Stimulated activated CD4-positive, alpha-beta T cell treated with anti-CD3 and anti-CD28 coated beads, Interleukin-15, amount 100 ng/mL, for 1 hour (primary cell): ENCODE results near the gene FOXF1.
A peak's percentile ranks its signal among the peaks of the same experiment; 100 is the strongest.

Experiments
- DNase-seq, 2 donors: peaks; one replicate each; pipeline ENCODE4 v3.0.0-alpha.2; 2020; ENCODE audit warnings: low read depth in 1 of 2, low spot score in 1 of 2

FOXF1 gene

DNA sequence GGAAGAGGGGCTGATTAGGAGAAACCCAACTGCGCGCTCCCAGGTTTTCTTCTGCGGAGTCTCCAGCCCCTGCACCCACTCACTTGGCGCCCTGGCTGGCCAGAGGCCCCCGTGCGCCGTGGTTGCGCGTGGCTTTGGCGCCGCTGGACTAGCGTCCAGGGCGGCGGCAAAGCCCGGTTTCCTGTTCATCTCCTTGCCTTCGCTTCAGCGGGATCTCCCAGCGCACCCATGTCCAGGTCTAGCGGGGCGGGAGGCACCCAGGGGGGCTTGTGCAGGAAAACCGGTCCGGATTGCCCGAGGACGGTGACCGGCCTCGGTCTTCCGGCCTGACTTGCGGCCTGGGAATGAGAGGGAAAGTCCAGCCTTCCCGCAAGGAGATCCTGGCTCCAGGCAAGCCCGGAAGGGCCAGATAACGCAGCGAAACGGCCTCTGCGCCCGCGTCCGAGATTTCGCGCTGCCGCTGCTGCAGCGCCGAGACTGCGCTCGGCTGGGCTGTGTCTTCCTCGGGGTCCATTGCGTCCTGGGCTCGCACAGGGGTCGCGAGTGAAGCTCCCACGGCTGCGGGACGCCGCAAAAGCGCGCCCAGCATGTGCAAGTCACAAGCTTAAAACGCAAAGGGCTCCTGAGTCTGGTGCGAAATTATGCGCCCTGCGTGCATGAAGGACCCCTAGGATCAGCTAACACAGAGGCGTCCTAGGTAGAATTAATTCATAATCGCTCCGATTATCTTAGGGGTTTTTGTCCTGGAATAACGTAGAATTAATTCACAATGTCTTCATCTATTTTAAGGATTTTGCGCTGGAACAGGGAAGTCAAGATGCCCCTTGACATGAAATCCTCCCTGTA, 5.7 kb downstream of the FOXF1 start:
- DNase-seq: no peak

DNA sequence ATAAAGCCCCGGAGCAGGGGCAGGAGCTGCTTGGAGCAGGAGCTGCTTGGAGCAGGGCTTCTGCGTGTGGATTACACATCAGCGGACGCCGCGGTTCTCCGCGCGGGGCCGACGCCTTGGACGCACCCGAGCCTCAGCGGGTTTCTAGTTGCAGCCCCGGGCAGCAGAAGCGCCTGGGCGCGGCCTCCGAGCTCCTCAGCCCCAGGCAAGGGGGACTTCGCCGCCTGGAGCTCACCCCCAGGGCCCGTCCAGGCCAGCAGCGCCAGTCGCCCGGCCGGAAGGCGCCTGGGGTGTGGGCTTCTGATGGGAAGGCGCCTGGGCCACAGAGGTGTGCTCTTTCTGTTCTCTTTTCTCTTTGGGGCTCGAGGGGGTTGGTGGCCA, 6.3 kb downstream of the FOXF1 start:
- no peak for DNase-seq

- DNase-seq: no peak
Measured at GRCh38 chr16:86517033-86517432, 6.7 kb downstream of the FOXF1 start.

- no peak for DNase-seq
Measured at GRCh38 chr16:86517652-86518258, 7.4 kb downstream of the FOXF1 start.

DNA sequence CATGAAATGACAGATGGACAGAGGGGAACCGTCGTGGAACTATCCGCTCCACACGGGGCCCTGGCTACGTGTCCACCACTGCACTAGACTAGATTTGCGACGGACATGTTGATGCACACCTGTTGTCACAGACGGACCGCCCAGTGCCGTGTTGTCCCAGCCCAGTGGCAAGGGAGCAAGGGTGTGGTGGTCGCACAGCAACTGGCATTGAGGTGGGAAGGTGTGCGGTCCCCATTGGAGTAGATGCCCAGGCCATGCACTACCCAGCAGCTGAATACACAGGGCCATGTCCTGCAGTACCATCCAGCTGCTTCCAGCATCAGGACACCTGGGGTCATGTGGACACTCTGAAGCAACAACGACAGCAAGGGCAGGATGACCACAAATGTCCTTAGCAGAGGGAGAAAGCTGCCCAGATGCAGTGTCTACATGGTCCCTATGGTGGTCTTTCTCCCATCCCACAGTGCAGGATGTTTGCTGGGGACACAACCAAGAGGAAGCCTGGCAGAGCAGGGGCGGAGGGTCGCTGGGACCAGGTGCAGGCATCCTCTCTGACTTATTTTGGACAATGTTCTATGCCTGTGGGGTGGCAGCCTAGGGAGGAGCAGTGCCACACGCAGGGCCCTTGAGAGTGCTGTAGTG, 8.8 kb downstream of the FOXF1 start:
- no peak for DNase-seq

GRCh38 chr16:86519649-86520316, 9.5 kb downstream of the FOXF1 start:
- peak; percentile 21 to 42 for DNase-seq

- DNase-seq: no peak
Measured at GRCh38 chr16:86520317-86521210, 10.2 kb downstream of the FOXF1 start.

DNA sequence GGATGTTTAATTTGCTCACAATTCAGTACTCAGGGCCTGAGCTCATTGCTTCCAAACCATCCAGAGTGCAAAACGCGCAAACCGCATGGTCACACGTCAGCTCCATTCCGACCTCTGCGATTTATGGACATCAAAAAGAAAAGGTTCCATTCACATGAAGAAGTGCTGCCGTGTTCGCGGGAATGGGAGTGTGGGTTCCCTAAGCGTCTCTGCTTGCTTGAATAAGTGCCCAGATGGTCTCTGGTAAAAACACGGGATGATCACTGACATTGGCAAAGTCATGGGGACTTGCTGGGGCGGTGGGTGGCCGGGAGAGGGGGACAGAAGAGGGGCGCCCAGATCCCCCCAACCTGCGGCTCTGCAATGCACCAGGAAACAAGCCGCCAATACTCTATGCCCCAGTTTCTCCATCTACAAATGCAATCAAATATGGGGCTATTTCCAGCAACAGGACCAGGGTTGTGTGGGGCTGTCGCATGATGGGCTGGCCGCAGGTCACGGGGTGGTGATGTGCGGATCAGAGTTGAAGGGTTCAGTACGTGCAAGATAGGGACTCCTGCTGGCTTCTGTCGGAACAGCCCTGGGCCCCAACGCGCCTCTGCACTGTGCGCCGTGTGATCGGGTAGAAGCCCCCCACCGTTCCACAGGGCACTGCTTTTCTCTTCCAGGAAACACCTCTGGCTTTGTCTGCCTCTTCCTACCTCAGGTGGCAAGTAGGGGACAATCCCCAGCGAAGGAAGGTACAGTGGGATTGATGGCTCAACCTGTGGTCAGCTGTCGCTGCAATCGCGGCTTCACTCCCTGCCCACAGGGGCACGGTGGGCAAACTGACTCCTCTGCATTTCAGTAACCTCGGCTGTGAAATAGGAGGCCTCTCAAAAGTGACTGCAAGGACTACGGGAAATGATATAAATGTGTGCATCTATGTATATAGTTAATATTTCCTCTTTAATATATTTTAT, 11.2 kb downstream of the FOXF1 start:
- no peak for DNase-seq

- DNase-seq: no peak
Measured at GRCh38 chr16:86522634-86523033, 12.3 kb downstream of the FOXF1 start.

DNA sequence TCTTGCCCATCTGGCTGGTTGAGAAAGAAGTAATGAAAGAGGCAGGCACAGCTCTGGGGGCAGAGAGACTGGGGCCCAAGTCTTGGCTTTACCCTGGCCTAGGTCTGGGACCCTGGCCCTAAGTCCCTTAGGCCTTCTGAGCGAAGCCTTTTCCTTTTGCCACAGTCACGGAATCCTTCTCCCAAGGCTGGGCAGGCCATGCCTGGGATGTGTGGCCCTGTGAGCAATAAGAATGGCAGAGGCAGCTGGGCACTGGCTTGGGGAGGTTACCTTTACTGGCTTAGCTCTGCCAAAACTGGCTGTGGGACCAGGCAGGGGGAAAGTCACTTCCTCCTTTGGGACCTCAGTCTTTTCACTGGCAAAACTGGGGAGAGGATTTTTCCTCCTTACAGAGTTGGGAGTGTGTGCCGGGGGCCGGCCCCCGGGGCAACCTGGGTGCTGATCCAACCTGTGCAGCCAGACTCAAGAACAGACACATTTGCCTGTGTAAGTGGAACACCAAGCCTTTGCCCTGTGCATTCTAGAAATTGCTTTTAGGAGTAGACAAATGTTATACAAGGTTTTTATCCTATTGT, 12.9 kb downstream of the FOXF1 start:
- DNase-seq: no peak

- DNase-seq: no peak
Measured at GRCh38 chr16:86524029-86524428, 13.7 kb downstream of the FOXF1 start.

- DNase-seq: no peak
Measured at GRCh38 chr16:86525696-86526095, 15.4 kb downstream of the FOXF1 start.

DNA sequence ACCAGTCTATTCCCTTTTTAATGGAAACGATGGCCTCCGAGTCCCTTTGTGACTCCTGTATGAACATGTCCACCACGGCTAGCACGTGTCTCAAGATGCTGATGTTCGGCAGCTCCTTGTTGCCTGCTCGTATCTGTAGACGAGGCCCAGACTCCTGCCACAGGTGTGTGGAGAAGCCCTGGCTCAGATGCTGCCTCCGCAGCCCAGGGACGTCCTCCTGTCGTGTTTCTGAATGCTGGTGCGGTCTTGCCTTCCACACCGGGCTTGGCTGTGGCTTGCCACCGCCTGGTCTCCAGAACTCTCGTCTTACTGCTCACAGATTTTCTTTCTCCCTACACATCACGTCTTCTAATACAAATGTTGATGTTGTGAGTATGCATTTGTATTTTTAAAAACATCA, 17.0 kb downstream of the FOXF1 start:
- no peak for DNase-seq

DNA sequence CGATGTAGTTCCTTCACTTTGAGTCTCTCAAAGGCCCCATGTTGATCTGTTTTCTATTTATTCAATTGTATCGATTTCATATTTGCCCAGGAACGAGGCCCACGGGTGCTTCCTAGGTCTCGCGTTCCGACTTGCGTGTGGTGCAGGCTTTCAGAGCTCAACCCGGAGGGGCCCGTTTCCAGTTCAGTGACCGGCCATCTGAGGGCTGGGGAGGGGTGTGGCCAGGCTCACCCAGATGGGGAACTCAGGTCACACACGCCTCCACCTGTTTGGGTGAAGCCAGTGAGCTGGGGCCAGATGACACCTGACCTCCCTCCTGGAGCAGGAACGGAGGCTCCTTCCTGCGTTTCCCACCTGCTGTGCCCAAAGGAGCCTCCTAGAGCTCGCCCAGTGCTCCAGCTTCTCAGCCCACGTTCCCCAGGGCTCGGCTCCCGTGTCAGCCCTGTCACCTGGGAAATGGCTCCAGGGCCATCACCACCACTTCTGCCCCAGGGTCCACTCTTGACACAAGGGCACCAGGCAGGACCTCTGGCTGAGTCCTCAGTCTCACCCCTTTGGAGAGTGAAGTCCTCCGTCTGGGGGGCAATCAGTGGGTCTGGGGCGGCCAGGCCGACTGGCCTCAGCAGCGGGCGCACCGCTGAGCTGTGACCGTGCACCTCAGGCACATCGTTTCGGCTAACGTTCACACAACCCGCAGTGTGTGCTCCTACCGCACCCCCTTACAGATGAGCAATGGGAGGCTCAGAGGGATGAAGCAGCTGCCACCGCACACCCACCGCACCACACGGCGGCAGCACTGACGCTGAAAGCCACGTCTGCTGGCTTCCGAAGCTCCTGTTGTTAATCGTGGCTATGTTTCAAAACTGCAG, 18.0 kb downstream of the FOXF1 start:
- no peak for DNase-seq

GRCh38 chr16:86529160-86529559, 18.8 kb downstream of the FOXF1 start:
- DNase-seq: no peak

- no peak for DNase-seq
Measured at GRCh38 chr16:86530251-86531190, 20.2 kb downstream of the FOXF1 start.

GRCh38 chr16:86531191-86531545, 20.8 kb downstream of the FOXF1 start:
- DNase-seq: no peak
